ENCODE results near the gene SLC15A5. TPM values are rescaled to one million over a fixed set of nuclear protein-coding genes. Genes with fewer than 3 reads are reported as not detected.

SLC15A5 gene
- not detected in 2 replicates for polyA plus RNA-seq (2011; rRNA removed)
- polyA minus RNA-seq (2011; rRNA and poly(A)+ RNA removed) = not detected in 2 replicates

GRCh38 chr12:16277585-16277984 is at the start of gene SLC15A5:
Gene SLC15A5, minus strand, starts transcription at chr12:16277685. Its CDS starts 0 bp downstream, at chr12:16277685.
- POLR2A ChIA-PET = no interaction called here
- Histone ChIP-seq H3K27me3 (ENCODE audit: control insufficient read depth, insufficient read depth, low read length) (no peaks in the 10 kb centered on the region), H3K4me3 (ENCODE audit: low read depth, low read length) (no peak within 1 kb of the TSS), H3K36me3 (ENCODE audit: control insufficient read depth, insufficient read depth, low read length) (no peaks in the 10 kb centered on the region)
- no peak for DNase-seq (ENCODE audit: low read depth)
- no peak for TF ChIP-seq CTCF (IDR thresholded peaks at IDR 0.05; ENCODE audit: insufficient read depth, low read depth, low read length)
- CTCF ChIA-PET = no interaction called here

- POLR2A ChIA-PET = no interaction called here
- no peak overlapping the region for H3K4me3 ChIP-seq (ENCODE audit: low read depth, low read length)
- no peaks in the 10 kb centered on the region for H3K36me3 ChIP-seq (ENCODE audit: control insufficient read depth, insufficient read depth, low read length)
- no peak for DNase-seq (ENCODE audit: low read depth)
- H3K27me3 ChIP-seq (ENCODE audit: control insufficient read depth, insufficient read depth, low read length) = no peaks in the 10 kb centered on the region
- no peak for TF ChIP-seq CTCF (IDR thresholded peaks at IDR 0.05; ENCODE audit: insufficient read depth, low read depth, low read length)
- CTCF ChIA-PET = no interaction called here
These were observed 47.9 kb upstream of the SLC15A5 start for GRCh38 chr12:16325426-16325825.

- Histone ChIP-seq H3K27me3 (ENCODE audit: control insufficient read depth, insufficient read depth, low read length) (no peaks in the 10 kb centered on the region), H3K36me3 (ENCODE audit: control insufficient read depth, insufficient read depth, low read length) (no peaks in the 10 kb centered on the region), H3K4me3 (ENCODE audit: low read depth, low read length) (no peak overlapping the region)
- CTCF ChIA-PET = no interaction called here
- no peak for TF ChIP-seq CTCF (IDR thresholded peaks at IDR 0.05; ENCODE audit: insufficient read depth, low read depth, low read length)
- no peak for DNase-seq (ENCODE audit: low read depth)
- POLR2A ChIA-PET = no interaction called here
These were observed 47.3 kb upstream of the SLC15A5 start for GRCh38 chr12:16324772-16325171.

GRCh38 chr12:16324272-16324671 is 46.8 kb upstream of the SLC15A5 start:
- ChIA-PET CTCF (no interaction called here), POLR2A (interaction anchor here (0.6 kb wide), 1 partner anchor 58 kb away, joined by 5 read pairs; no protein-coding TSS in a partner anchor)
- no peak for DNase-seq (ENCODE audit: low read depth)
- H3K27me3 ChIP-seq (ENCODE audit: control insufficient read depth, insufficient read depth, low read length) = no peaks in the 10 kb centered on the region
- H3K36me3 ChIP-seq (ENCODE audit: control insufficient read depth, insufficient read depth, low read length) = no peaks in the 10 kb centered on the region
- no peak for TF ChIP-seq CTCF (IDR thresholded peaks at IDR 0.05; ENCODE audit: insufficient read depth, low read depth, low read length)
- no peak overlapping the region for H3K4me3 ChIP-seq (ENCODE audit: low read depth, low read length)

GRCh38 chr12:16323638-16324037 is 46.2 kb upstream of the SLC15A5 start:
- Histone ChIP-seq H3K36me3 (ENCODE audit: control insufficient read depth, insufficient read depth, low read length) (no peaks in the 10 kb centered on the region), H3K27me3 (ENCODE audit: control insufficient read depth, insufficient read depth, low read length) (no peaks in the 10 kb centered on the region), H3K4me3 (ENCODE audit: low read depth, low read length) (no peak overlapping the region)
- CTCF ChIA-PET = no interaction called here
- POLR2A ChIA-PET = interaction anchor here (0.6 kb wide), 1 partner anchor 57 kb away, joined by 5 read pairs; no protein-coding TSS in a partner anchor
- DNase-seq (ENCODE audit: low read depth) = no peak
- TF ChIP-seq CTCF (IDR thresholded peaks at IDR 0.05; ENCODE audit: insufficient read depth, low read depth, low read length) = no peak
